HEK293T (cell line): ENCODE data around the gene VAV3.

Experiments
- CTCF ChIA-PET: fragments of 350-600 bp; formaldehyde crosslinking; extraction: SDS; loops from one replicate; lab custom pipeline; 2021; ENCODE audit warnings: antibody characterized with exemption, inconsistent platforms; lab: Yijun Ruan, JAX
- POLR2A ChIA-PET: fragments of 350-600 bp; formaldehyde crosslinking; extraction: SDS; loops from one replicate; lab custom pipeline; 2020; ENCODE audit warnings: antibody characterized with exemption, inconsistent platforms; lab: Yijun Ruan, JAX
- DNase-seq: peaks from one replicate; pipeline ENCODE4 v3.0.0; 2012; ENCODE audit warnings: mixed read lengths; ENCODE audit errors: extremely low spot score
- ARNT ChIP-seq: fragments of 450-650 bp; IDR thresholded peaks from 2 replicates; pipeline ENCODE4 v1.6.1; 2017; ENCODE audit warnings: mild to moderate bottlenecking
- BHLHE40 ChIP-seq: fragments of 450-650 bp; IDR thresholded peaks from 2 replicates; pipeline ENCODE4 v1.6.1; 2016; ENCODE audit warnings: mild to moderate bottlenecking, moderate library complexity, borderline replicate concordance
- CTBP1 ChIP-seq: fragments of 450-650 bp; IDR thresholded peaks from 2 replicates; pipeline ENCODE4 v1.6.1; 2016; ENCODE audit warnings: borderline replicate concordance
- ELF4 ChIP-seq: fragments of 450-650 bp; IDR thresholded peaks from 2 replicates; pipeline ENCODE4 v1.6.1; 2017; ENCODE audit warnings: antibody characterized with exemption
- FOXA1 ChIP-seq: fragments of 450-650 bp; IDR thresholded peaks from 2 replicates; pipeline ENCODE4 v1.6.1; 2016; ENCODE audit warnings: mild to moderate bottlenecking
- FOXK2 ChIP-seq: fragments of 450-650 bp; IDR thresholded peaks from 2 replicates; pipeline ENCODE4 v1.6.1; 2016; ENCODE audit warnings: mild to moderate bottlenecking
- FOXM1 ChIP-seq: fragments of 450-650 bp; IDR thresholded peaks from 2 replicates; pipeline ENCODE4 v1.6.1; 2017; ENCODE audit warnings: mild to moderate bottlenecking, borderline replicate concordance
- HDGF ChIP-seq: fragments of 450-650 bp; IDR thresholded peaks from 2 replicates; pipeline ENCODE4 v1.6.1; 2017; ENCODE audit warnings: antibody characterized with exemption, borderline replicate concordance
- L3MBTL2 ChIP-seq: fragments of 450-650 bp; conservative IDR thresholded peaks from 2 replicates; pipeline ENCODE4 v1.6.1; 2016; ENCODE audit warnings: mild to moderate bottlenecking
- LEF1 ChIP-seq: fragments of 450-650 bp; IDR thresholded peaks from 2 replicates; pipeline ENCODE4 v1.6.1; 2017; ENCODE audit warnings: mild to moderate bottlenecking, borderline replicate concordance
- NFRKB ChIP-seq: fragments of 450-650 bp; IDR thresholded peaks from 2 replicates; pipeline ENCODE4 v1.6.1; 2016; ENCODE audit warnings: mild to moderate bottlenecking, moderate library complexity
- SP1 ChIP-seq: fragments of 450-650 bp; IDR thresholded peaks from 2 replicates; pipeline ENCODE4 v1.6.1; 2017
- SUZ12 ChIP-seq: fragments of 450-650 bp; IDR thresholded peaks from 2 replicates; pipeline ENCODE4 v1.6.1; 2016; ENCODE audit warnings: mild to moderate bottlenecking
- TARDBP ChIP-seq: fragments of 450-650 bp; IDR thresholded peaks from 2 replicates; pipeline ENCODE4 v1.6.1; 2016
- ZNF384 ChIP-seq: fragments of 450-650 bp; IDR thresholded peaks from 2 replicates; pipeline ENCODE4 v1.6.1; 2016
- TF ChIP-seq, protein P1 (sequence below): fragments of 450-650 bp; IDR thresholded peaks from 2 replicates; pipeline ENCODE4 v1.6.1; 2016

The VAV3 gene

DNA sequence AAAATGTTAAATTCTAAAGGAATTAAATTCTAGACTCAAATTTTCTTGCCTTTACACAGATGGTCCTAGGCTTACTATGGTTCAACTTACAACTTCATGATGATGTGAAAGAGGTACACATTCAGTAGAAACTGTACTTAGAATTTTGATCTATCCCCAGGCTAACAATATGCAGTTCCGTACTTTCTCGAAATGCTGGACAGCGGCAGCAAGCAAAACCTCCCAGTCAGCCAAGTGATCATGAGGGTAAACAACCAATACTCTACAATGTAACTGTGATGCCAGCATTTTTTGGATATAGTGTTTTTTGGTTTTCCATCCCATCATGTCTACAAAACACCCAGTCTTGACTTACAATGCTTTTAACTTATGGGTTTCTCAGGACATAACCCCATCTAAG lies 25.7 kb downstream of the VAV3 start:
- DNase-seq: no peak
- no peak for TF ChIP-seq SP1
- no peak for TF ChIP-seq ZNF384
- no peak for TF ChIP-seq ELF4
- TF ChIP-seq FOXK2: no peak
- TF ChIP-seq ARNT: no peak
- TF ChIP-seq BHLHE40: no peak
- TF ChIP-seq CTBP1: no peak
- TF ChIP-seq FOXM1: no peak
- no peak for TF ChIP-seq HDGF
- TF ChIP-seq, protein P1, sequence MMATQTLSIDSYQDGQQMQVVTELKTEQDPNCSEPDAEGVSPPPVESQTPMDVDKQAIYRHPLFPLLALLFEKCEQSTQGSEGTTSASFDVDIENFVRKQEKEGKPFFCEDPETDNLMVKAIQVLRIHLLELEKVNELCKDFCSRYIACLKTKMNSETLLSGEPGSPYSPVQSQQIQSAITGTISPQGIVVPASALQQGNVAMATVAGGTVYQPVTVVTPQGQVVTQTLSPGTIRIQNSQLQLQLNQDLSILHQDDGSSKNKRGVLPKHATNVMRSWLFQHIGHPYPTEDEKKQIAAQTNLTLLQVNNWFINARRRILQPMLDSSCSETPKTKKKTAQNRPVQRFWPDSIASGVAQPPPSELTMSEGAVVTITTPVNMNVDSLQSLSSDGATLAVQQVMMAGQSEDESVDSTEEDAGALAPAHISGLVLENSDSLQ: no peak
- TF ChIP-seq FOXA1: no peak
- TF ChIP-seq LEF1: no peak
- ChIA-PET POLR2A (no interaction called here), CTCF (no interaction called here)

GRCh38 chr1:107936498-107937481 lies 28.2 kb downstream of the VAV3 start:
- ChIA-PET CTCF (no interaction called here), POLR2A (no interaction called here)
- TF ChIP-seq FOXA1 (no peak), ZNF384 (no peak), FOXK2 (no peak), BHLHE40 (no peak)
- peak; percentile 30 for DNase-seq

DNA sequence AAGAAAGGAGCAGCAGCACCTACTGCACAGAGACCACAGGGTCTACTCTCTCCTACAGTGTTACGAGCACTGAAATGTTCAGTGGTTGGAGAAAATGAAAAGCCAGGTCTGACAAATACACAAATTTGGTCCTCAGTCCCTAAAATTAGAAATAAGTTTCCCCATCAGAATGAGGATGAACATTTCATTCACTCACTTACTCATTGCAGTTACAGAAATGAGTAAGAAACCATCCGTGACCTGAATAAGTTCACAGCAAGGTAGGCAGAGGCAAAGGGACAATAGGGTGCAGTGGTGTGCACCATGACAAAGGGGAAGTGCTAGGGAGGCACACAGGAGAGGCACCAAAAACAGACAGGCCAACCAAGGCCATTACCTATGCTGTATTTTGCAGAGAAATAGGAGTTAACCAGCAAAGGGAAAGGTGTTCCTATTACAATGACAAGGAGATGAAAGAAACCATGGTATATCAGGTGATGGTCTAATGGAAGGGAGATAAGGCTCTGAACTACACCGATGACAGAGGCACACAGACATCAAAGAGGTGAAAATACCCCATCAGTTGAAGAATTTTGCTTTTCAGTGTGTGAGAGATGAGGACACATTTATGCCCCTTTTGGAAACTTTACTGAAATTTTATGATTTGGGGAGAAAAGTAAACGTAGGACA lies 29.4 kb downstream of the VAV3 start:
- CTCF ChIA-PET: no interaction called here
- POLR2A ChIA-PET: no interaction called here
- DNase-seq: no peak
- TF ChIP-seq SP1 (no peak), NFRKB (no peak), SUZ12 (no peak), HDGF (no peak), ARNT (no peak), LEF1 (no peak), BHLHE40 (no peak), TARDBP (no peak), FOXM1 (no peak), L3MBTL2 (no peak), CTBP1 (no peak), ELF4 (no peak), FOXK2 (no peak), FOXA1 (no peak), ZNF384 (no peak)
- TF ChIP-seq, protein P1: no peak

DNA sequence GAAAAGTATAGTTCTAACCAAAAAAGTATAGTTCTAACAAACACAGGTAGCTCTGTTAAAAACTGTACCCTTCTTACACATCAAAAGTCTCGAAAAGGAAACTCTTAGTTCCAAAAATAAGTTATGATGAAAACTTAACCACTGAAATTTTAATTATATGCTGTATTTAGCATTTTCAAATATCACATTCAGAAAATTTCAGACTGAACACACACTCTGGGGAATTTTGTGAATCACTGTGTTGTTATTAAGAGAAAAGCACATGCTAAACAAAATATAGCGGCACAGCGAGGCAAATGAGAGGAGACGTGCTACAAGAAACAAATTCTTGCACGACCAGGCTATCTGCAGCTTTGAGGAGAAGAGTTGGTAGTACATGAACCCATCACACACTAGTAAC lies 30.4 kb downstream of the VAV3 start:
- POLR2A ChIA-PET: no interaction called here
- DNase-seq: no peak
- no peak for TF ChIP-seq FOXA1
- no peak for TF ChIP-seq ELF4
- TF ChIP-seq HDGF: no peak
- TF ChIP-seq SUZ12: no peak
- no peak for TF ChIP-seq CTBP1
- CTCF ChIA-PET: no interaction called here

- TF ChIP-seq NFRKB (no peak), FOXK2 (no peak), SUZ12 (no peak), FOXM1 (no peak), CTBP1 (no peak), L3MBTL2 (no peak), TARDBP (no peak), HDGF (no peak), SP1 (no peak)
- DNase-seq: no peak
- ChIA-PET CTCF (no interaction called here), POLR2A (no interaction called here)
These were observed 31.2 kb downstream of the VAV3 start for GRCh38 chr1:107933736-107934135.

DNA sequence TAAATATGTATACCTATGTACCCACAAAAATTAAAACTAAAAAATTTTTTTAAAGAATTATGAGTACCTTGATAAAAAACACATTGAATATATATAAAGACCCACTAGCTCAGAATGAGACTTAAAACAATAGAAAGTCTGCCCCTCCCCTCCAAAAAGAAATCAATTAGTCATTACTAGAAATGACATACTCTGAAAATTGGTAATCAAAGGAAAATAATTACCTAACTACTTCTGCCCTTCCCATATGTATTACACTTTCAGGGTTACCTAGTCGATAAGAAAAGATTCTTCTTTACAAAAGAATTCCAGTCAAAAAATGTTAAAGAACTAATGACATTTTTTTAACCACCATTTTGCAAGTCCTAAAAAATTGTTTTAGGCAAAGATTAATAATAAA lies 34.7 kb downstream of the VAV3 start:
- no peak for TF ChIP-seq SUZ12
- no peak for DNase-seq
- POLR2A ChIA-PET: no interaction called here
- CTCF ChIA-PET: no interaction called here

DNA sequence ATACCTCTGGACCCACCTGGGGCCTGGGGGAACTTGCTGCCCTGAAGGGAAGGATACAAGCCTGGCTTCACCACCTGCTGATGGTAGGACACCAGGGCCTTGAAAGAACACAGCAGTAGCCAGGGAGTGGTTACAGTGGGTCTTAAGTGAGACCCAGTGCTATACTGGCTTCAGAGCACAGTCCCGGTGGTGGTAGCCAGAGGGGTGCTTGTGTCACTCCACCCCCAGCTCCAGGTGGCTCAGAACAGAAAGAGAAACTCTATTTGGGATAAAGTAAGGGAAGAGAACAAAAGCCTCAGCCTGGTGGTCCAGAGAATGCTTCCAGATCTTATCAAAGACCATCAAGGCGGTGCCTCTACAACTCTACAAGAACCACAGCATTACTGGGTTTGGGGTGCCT lies 37.2 kb downstream of the VAV3 start:
- CTCF ChIA-PET: interaction anchor here (0.6 kb wide), 1 partner anchor 51 kb away, joined by 3 read pairs; no protein-coding TSS in a partner anchor
- POLR2A ChIA-PET: no interaction called here
- TF ChIP-seq, protein P1: no peak
- TF ChIP-seq L3MBTL2 (no peak), SP1 (no peak), ZNF384 (no peak), CTBP1 (no peak), FOXA1 (no peak)
- no peak for DNase-seq
